ENCODE results near the gene PLAC1.

PLAC1 gene

GRCh38 chrX:134548257-134549201 lies 109.7 kb downstream of the PLAC1 start:
- H3K9me3 Mint-ChIP-seq = peaks cover 48% of the 10 kb centered on the region
- H3K27ac Mint-ChIP-seq = peak overlapping the region; percentile 99
- H3K4me1 Mint-ChIP-seq = peaks cover 66% of the 10 kb centered on the region

GRCh38 chrX:134547047-134547679 lies 111.1 kb downstream of the PLAC1 start:
- H3K36me3 Mint-ChIP-seq (ENCODE audit: low read depth) = no peaks in the 10 kb centered on the region
- TF ChIP-seq CTCF (IDR thresholded peaks at IDR 0.05) = no peak
- H3K4me3 Mint-ChIP-seq = peak overlapping the region; percentile 92
- peaks cover 45% of the 10 kb centered on the region for H3K9me3 Mint-ChIP-seq
- no peak overlapping the region for H3K27ac Mint-ChIP-seq
- peaks cover 68% of the 10 kb centered on the region for H3K4me1 Mint-ChIP-seq
- DNase-seq = no peak
- H3K27me3 Mint-ChIP-seq (ENCODE audit: low read depth, poor library complexity) = peaks cover 11% of the 10 kb centered on the region

More at GRCh38 chrX:134548257-134549201, 109.7 kb downstream of the PLAC1 start:
- Mint-ChIP-seq H3K27me3 (ENCODE audit: low read depth, poor library complexity) (peaks cover 13% of the 10 kb centered on the region), H3K36me3 (ENCODE audit: low read depth) (no peaks in the 10 kb centered on the region), H3K4me3 (peak overlapping the region; percentile 92)
- DNase-seq = no peak
- no peak for TF ChIP-seq CTCF (IDR thresholded peaks at IDR 0.05)

GRCh38 chrX:134546187-134546586 lies 112.1 kb downstream of the PLAC1 start:
- Mint-ChIP-seq H3K4me3 (peak overlapping the region; percentile 92), H3K27me3 (ENCODE audit: low read depth, poor library complexity) (peaks cover 4% of the 10 kb centered on the region), H3K4me1 (peaks cover 68% of the 10 kb centered on the region), H3K27ac (no peak overlapping the region), H3K9me3 (peaks cover 45% of the 10 kb centered on the region), H3K36me3 (ENCODE audit: low read depth) (no peaks in the 10 kb centered on the region)
- no peak for TF ChIP-seq CTCF (IDR thresholded peaks at IDR 0.05)
- no peak for DNase-seq

- no peak for TF ChIP-seq CTCF (IDR thresholded peaks at IDR 0.05)
- peak; percentile 10 for DNase-seq
- peak overlapping the region; percentile 92 for H3K4me3 Mint-ChIP-seq
- peaks cover 47% of the 10 kb centered on the region for H3K9me3 Mint-ChIP-seq
- no peaks in the 10 kb centered on the region for H3K36me3 Mint-ChIP-seq (ENCODE audit: low read depth)
- H3K4me1 Mint-ChIP-seq = peaks cover 69% of the 10 kb centered on the region
- H3K27ac Mint-ChIP-seq = peak overlapping the region; percentile 64
- H3K27me3 Mint-ChIP-seq (ENCODE audit: low read depth, poor library complexity) = peaks cover 4% of the 10 kb centered on the region
These were observed 112.8 kb downstream of the PLAC1 start for GRCh38 chrX:134545510-134545909.

GRCh38 chrX:134544513-134545151 lies 113.6 kb downstream of the PLAC1 start:
- peak overlapping the region; percentile 54 for H3K27ac Mint-ChIP-seq
- H3K9me3 Mint-ChIP-seq = peaks cover 41% of the 10 kb centered on the region
- H3K4me3 Mint-ChIP-seq = peak overlapping the region; percentile 92
- no peaks in the 10 kb centered on the region for H3K36me3 Mint-ChIP-seq (ENCODE audit: low read depth)
- no peak for TF ChIP-seq CTCF (IDR thresholded peaks at IDR 0.05)
- peaks cover 4% of the 10 kb centered on the region for H3K27me3 Mint-ChIP-seq (ENCODE audit: low read depth, poor library complexity)
- H3K4me1 Mint-ChIP-seq = peaks cover 61% of the 10 kb centered on the region
- peak; percentile 53 for DNase-seq

Measured in nephron progenitor cell (in vitro differentiated cells).